EH (cell line): ENCODE measurements around the gene IFITM10.
"Not testable (repeated sequence)": the region's sequence is repeated elsewhere in the genome, so short reads cannot be mapped to it uniquely, and the experiment has no call there.

ENCODE experiments used
- DNase-seq: peaks from one replicate; pipeline ENCODE4 v3.0.0-alpha.2; 2015; ENCODE audit warnings: low read depth

Gene IFITM10

DNA sequence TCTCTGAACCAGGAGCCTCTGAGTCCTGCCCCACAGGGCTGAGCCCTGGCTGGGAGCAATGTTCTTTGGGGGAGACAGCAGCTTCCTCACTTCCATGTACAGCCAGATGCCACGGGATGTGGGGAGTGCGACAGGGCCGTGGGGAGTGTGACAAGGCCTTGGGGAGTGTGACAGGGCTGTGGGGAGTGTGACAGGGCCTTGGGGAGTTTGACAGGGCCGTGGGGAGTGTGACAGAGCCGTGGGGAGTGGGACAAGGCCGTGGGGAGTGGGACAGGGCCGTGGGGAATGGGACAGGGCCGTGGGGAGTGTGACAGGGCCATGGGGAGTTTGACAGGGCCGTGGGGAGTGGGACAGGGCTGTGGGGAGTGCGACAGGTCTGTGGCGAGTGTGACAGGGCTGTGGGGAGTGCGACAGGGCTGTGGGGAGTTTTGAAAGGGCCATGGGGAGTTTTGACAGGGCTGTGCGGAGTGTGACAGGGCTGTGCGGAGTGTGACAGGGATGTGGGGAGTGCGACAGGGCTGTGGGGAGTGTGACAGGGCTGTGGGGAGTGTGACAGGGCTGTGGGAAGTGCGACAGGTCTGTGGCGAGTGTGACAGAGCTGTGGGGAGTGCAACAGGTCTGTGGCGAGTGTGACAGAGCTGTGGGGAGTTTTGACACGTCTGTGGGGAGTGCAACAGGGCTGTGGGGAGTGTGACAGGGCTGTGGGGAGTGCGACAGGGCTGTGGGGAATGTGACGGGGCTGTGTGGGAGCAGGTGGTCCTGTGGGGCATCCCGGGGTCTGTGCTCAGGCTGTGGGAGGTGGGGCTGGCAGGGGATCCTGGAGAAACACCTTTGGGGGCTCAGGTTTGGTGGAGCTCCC is 60.0 kb downstream of the IFITM10 start:
- no peak for DNase-seq

- DNase-seq, result not testable (repeated sequence)
Observed at GRCh38 chr11:1689250-1690166, 60.9 kb downstream of the IFITM10 start.

DNA sequence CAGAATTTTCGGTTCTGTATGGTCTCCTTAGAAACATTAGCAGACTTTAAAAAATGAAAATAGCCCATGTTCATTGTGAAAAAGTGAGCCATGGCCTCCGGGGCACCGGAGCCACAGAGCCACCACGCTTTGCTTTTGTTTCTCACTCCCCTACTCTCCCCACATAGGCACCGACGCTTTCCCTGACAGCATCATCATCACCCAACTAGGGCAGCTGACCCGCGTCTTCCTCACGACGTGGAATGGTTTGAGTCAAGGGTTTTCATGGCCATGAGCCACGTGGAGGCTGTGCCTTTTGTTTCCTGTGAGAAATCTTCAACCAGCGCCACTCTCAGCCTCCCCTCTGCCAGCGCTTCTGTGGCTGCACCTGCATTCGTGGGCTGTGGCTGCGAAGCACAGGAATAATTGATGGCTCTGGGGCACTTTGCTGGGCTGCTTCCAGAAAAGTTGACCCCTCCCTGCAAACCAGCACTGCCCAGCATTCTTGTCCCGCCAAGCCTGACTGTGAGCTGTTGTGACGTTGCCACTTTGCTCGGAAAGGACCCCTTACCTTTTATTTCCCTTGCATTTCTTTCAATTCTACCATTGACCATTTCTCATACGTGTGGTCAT is 62.0 kb downstream of the IFITM10 start:
- DNase-seq, result not testable (repeated sequence)

- DNase-seq, result not testable (repeated sequence)
Observed at GRCh38 chr11:1686220-1686619, 64.2 kb downstream of the IFITM10 start.

DNA sequence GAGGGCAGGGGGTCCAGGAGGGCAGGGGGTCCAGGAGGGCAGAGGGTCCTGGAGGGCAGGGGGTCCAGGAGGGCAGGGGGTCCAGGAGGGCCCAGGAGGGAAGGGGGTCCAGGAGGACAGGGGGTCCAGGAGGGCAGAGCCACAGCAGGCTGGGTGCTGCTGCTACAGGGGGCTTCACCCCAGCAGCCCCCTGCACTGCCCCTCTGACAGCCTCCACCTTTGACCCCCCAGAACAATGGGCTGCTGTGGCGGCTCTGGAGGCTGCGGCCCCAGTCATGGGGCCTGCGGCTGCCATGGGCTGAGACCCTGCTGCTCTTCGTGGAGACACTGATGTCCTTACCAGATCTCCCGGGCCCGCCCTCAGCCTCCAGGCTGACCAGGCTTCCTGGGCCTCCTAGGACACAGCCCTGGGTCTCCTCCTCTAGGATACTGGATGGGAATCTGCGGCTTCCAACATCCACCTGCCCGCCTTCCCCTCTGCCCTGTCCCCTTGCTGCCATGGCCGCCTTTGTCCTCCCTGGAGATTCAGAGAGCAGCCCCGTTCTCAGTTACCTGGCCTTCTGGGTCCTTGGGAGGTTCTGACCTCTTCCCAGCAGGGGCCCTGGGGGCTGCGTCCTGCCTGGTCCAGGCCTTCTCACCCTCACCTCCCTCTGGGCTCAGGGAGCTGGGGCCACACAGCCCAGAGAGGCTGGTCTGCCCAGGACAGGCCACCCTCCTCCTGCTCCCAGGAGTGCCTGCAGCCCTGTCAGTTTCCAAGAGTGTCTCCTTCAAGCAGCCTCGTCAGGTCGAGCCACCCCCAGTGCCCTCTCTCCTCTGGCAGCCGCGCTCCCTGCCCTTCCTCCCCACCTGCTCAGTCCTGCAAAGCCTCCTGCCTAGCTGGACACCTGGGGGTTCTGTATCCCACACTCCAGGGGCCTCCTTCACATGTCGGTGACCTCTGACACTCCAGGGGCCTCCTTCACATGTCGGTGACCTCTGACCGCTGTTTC is 65.2 kb downstream of the IFITM10 start:
- not testable (repeated sequence) for DNase-seq

DNA sequence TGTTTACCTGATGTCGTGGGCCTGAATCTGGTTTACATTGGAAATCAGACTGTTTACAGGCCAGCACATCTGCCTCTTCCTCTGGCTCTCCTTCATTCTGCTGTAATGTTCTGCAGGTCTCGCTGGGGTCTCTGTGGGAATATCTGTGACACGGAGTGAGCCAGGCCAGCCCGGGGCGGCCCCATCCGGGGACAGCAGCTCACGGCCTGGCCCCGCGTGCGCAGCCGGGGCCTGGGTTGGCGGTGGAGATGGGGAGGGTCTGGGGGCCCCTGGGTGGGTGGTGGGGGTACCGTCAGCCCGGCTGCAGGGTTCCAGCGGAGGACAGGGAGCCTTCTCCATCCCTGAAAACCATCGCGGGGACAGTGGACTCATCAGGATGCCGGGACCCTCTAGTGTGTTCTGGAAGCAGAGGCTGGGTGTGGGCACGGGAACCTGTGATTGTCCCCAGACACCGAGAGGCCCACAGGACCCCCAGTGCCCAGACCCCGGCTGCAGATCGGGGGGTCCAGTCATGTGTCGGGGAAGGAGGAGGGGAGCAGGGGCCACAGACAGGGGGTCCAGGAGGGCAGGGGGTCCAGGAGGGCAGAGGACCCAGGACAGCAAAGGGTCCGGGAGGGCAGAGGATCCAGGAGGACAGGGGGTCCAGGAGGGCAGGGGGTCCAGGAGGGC is 66.4 kb downstream of the IFITM10 start:
- not testable (repeated sequence) for DNase-seq

GRCh38 chr11:1683216-1683615 is 67.2 kb downstream of the IFITM10 start:
- DNase-seq, result not testable (repeated sequence)
